Activated CD4-positive, alpha-beta T cell treated with anti-CD3 and anti-CD28 coated beads, Interleukin-2, amount 10 ng/mL, durations not matched to agents 24 days and 14 days (primary cell): Measurements from ENCODE around the gene TLX3. TPM values are rescaled to one million over a fixed set of nuclear protein-coding genes. Genes with fewer than 3 reads are reported as not detected.

Experiments used
- DNase-seq: peaks from one replicate; pipeline ENCODE4 v3.0.0; 2022
- H3K27ac Mint-ChIP-seq: one replicate; pipeline ENCODE4 v1.8.0; 2022; ENCODE audit warnings: mild to moderate bottlenecking, mixed read lengths
- H3K27me3 Mint-ChIP-seq: one replicate; pipeline ENCODE4 v1.8.0; 2022; ENCODE audit warnings: mixed read lengths
- H3K36me3 Mint-ChIP-seq: one replicate; pipeline ENCODE4 v1.8.0; 2022; ENCODE audit warnings: low read depth, mild to moderate bottlenecking, mixed read lengths
- H3K4me1 Mint-ChIP-seq: one replicate; pipeline ENCODE4 v1.8.0; 2021; ENCODE audit warnings: mixed read lengths
- H3K4me3 Mint-ChIP-seq: one replicate; pipeline ENCODE4 v1.8.0; 2022; ENCODE audit warnings: mild to moderate bottlenecking, moderate library complexity, mixed read lengths
- H3K9me3 Mint-ChIP-seq: one replicate; pipeline ENCODE4 v1.8.0; 2021; ENCODE audit warnings: mixed read lengths
- intact Hi-C: fragments of 100-400 bp; cut with micrococcal nuclease; formaldehyde crosslinking; loops from one replicate; pipeline ENCODE4 v1.15.1; 2023
- total RNA-seq: library from RNA; stranded (reverse); gene quantifications from 2 replicates; pipeline ENCODE4 v1.2.3, GENCODE V29; 2022

TLX3 gene
- total RNA-seq, 1 donor from 2014 or later, result not detected

DNA sequence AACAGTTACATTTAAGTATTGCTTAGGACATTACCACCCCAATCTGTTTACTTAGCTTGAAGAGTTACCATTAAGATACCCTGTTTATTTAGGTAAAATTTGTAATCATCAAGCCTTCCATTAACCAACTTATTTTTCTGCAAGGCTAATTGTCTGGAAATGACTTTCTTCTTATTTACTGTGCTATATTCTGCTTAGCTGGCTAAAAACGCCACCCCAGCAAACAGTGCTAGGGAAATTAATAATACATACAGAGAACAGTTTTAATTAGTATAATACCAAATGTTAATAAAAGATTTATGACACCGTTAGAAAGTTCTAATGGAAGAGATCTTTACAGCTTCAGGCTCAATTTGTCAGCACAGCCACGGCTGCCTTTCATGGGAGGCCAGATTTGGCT, 14.0 kb downstream of the TLX3 start:
- Mint-ChIP-seq H3K4me3 (no peak overlapping the region), H3K27me3 (peaks cover 58% of the 10 kb centered on the region), H3K4me1 (no peaks in the 10 kb centered on the region), H3K36me3 (no peaks in the 10 kb centered on the region), H3K27ac (no peak overlapping the region), H3K9me3 (no peaks in the 10 kb centered on the region)
- intact Hi-C loops, result no loop called here
- no peak for DNase-seq

DNA sequence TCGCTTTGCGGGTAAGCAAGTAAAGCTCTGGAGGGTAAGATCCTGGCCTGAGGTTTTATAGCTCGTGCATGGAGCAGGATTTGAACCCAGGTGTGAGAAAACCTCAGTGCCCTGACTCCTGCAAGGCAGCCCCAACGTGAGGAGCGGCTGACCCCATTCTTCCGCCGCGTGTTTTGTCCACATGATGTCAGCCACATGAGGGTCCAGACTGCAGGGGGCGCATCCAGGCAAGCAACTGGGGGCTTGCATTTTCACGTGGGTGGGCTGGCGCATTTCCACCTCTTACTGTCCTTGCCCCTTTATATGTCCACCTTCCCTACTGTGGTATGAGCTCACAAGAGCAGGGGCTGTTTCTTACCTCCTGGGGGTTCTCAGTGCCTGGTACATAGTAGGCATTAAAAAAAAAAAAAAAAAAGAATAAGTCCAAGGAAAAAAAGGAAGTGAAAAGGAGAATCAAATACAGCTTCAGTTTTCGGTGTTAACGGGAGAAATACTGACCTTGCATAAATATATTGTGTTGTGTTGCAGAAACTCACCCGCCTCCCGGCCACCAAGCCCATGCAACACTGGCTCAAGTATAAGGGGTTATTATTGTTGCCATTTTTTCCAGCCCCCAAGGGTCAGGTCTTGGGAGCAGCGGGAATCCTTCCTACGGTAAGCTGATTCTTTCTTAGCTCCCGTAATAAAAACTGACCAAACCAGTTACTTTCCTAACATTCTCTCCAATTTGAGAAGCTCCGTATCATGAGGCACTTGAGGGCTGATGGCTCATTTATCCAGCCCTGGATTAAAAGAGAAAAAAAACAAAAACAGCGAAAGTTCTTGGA, 15.0 kb downstream of the TLX3 start:
- no peaks in the 10 kb centered on the region for H3K4me1 Mint-ChIP-seq
- DNase-seq, result no peak
- peaks cover 52% of the 10 kb centered on the region for H3K27me3 Mint-ChIP-seq
- intact Hi-C loops, result no loop called here
- H3K4me3 Mint-ChIP-seq, result no peak overlapping the region
- H3K9me3 Mint-ChIP-seq, result no peaks in the 10 kb centered on the region
- H3K27ac Mint-ChIP-seq, result no peak overlapping the region
- H3K36me3 Mint-ChIP-seq, result no peaks in the 10 kb centered on the region

DNA sequence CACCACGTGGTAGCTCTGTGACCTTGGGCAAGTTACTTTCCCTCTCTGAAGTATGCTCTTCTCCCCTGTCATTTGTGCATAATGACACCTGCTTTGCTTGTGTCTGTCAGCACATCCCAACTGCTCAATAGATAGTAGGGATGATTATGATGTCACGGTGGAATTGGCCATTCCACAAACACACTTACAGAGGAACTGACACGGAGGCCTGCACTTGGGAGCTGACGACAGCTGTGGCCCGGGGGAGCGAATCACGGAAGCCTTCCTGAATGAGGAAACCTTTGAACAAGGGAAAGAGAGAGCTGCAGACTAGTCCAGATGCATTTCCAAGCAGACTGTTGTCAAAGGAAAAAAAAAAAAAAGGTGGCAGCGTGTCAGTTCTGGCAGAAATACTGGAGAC, 21.0 kb downstream of the TLX3 start:
- intact Hi-C loops, result no loop called here
- no peaks in the 10 kb centered on the region for H3K4me1 Mint-ChIP-seq

DNA sequence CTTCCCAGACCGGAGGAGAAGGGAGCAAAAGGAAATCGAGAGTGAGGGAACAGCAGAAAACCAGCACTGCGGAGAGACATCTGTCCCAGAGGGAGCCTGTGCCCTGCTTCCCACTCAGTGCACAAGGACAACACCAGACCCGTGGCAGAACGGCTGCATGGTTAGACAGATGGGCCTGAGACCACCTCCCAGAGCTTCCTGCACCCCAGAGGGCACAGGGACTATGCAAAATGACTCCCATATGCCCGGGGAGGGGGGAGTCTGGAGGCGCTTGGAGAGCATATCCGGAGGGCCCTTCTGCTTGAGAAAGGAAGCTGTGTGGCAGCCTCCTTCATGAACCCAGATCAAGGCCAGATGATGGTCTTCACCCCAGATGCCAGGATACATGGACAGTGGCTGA, 26.6 kb downstream of the TLX3 start:
- no peak for DNase-seq
- intact Hi-C loops, result loop anchor here (2.0 kb wide), 2 partner anchors 27 to 131 kb away; partner anchors contain the start of gene TLX3
- no peak overlapping the region for H3K4me3 Mint-ChIP-seq
- peaks cover 33% of the 10 kb centered on the region for H3K27me3 Mint-ChIP-seq
- H3K4me1 Mint-ChIP-seq, result peaks cover 3% of the 10 kb centered on the region
- H3K27ac Mint-ChIP-seq, result no peak overlapping the region
- H3K9me3 Mint-ChIP-seq, result no peaks in the 10 kb centered on the region
- no peaks in the 10 kb centered on the region for H3K36me3 Mint-ChIP-seq

More for the DNA sequence above, 21.0 kb downstream of the TLX3 start:
- DNase-seq, result no peak
- peaks cover 18% of the 10 kb centered on the region for H3K27me3 Mint-ChIP-seq
- H3K27ac Mint-ChIP-seq, result no peak overlapping the region
- H3K9me3 Mint-ChIP-seq, result no peaks in the 10 kb centered on the region
- H3K36me3 Mint-ChIP-seq, result no peaks in the 10 kb centered on the region
- H3K4me3 Mint-ChIP-seq, result no peak overlapping the region

DNA sequence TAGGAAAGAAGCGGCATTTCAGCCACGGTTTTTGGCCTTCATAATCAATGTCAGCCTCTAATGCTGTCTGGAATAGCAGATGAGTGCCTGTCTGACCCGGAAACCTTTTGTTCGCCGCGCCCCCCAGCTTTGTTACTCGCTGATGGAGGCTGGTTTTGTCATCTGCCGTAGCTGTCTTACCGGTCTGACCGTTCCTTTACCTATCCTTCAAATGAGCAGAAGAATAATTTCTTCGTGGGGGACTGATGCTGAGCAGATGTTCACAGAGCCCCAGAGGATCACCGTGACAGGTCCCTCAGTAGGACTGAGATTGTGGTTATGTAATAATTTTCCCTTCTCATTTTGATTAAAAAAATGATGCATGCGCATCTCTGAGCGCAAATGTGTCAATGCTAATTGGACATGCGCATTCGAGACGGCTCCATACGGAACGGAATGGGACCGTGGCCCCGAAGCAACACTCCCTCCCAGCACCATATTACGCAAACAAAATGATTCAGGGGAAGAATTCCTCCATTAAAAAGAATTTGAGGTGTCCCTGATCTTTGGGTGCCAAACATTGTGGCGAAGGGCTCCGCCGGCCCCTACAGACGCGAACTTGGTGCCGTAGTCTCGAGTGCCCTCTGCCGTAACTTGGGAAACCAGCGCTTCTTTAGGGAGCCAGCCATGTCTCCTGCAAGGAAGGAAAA, 27.6 kb downstream of the TLX3 start:
- Mint-ChIP-seq H3K27me3 (peaks cover 33% of the 10 kb centered on the region), H3K27ac (no peak overlapping the region), H3K4me3 (peak overlapping the region; percentile 44), H3K36me3 (no peaks in the 10 kb centered on the region), H3K9me3 (no peaks in the 10 kb centered on the region), H3K4me1 (peaks cover 3% of the 10 kb centered on the region)
- intact Hi-C loops, result loop anchor here (2.0 kb wide), 2 partner anchors 28 to 132 kb away; partner anchors contain the start of gene TLX3
- DNase-seq, result peak; percentile 65

DNA sequence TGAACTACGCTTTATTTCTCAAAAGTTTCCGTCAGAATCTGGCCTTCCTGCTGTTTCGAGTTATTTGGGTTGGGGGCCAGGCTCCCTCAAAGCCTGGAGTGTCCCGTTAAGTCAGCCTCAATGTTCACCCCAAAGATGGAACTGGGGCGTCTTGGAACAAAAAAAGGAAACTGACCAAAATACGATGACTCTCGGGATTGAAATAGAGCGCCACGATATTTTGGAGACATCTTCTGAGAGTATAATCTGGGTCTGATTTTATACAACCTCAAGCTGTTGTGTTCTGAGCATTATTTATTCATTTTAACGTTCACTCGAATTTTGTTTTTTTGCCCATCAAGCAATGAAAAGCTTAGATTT, 28.1 kb downstream of the TLX3 start:
- Mint-ChIP-seq H3K9me3 (no peaks in the 10 kb centered on the region), H3K4me3 (peak overlapping the region; percentile 44), H3K27ac (no peak overlapping the region), H3K4me1 (peaks cover 3% of the 10 kb centered on the region), H3K36me3 (no peaks in the 10 kb centered on the region), H3K27me3 (peaks cover 33% of the 10 kb centered on the region)
- intact Hi-C loops, result loop anchor here (2.0 kb wide), 2 partner anchors 28 to 132 kb away; partner anchors contain the start of gene TLX3
- DNase-seq, result no peak

DNA sequence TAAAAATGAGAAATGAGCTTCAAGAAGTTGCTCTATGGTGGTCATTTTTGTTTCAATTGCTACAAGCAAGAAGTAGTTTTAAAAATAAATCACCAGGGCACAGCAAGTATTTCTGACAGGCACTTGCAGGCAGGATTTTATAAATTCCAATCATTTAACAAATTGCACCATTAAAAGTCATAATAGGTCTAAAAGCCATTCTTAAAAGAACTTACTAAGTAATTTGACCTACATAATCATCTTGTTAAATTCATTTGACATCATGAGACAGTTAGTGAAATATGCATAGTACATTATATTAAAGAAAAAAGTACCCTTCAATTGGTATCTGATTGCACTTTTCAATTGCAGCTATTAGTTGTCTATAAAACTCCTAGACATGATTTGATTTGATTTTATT, 31.0 kb downstream of the TLX3 start:
- intact Hi-C loops, result loop anchor here (10.0 kb wide), 1 partner anchor 595 kb away; no protein-coding TSS in a partner anchor
- no peak overlapping the region for H3K4me3 Mint-ChIP-seq
- H3K9me3 Mint-ChIP-seq, result no peaks in the 10 kb centered on the region
- peaks cover 3% of the 10 kb centered on the region for H3K4me1 Mint-ChIP-seq
- no peak for DNase-seq
- no peaks in the 10 kb centered on the region for H3K36me3 Mint-ChIP-seq
- peaks cover 28% of the 10 kb centered on the region for H3K27me3 Mint-ChIP-seq
- no peak overlapping the region for H3K27ac Mint-ChIP-seq

DNA sequence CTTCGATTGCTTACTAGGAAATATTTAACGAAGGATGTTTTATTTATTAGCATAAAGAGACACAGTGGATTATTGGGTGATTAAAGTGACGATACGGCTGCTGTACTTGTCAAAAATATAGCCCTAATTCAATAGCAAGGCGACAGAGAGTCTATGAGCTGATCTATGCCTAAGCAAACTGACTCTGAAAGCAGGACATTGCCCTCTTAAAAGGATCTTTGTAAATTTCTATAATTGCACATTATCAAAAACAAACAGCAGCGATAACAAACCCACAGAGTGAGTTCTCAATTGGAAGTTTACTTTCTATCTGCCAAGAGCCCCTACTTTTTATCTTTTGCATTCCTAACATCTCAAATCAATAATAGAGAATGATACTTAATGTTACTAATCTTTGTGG, 31.4 kb downstream of the TLX3 start:
- intact Hi-C loops, result loop anchor here (10.0 kb wide), 1 partner anchor 596 kb away; no protein-coding TSS in a partner anchor

DNA sequence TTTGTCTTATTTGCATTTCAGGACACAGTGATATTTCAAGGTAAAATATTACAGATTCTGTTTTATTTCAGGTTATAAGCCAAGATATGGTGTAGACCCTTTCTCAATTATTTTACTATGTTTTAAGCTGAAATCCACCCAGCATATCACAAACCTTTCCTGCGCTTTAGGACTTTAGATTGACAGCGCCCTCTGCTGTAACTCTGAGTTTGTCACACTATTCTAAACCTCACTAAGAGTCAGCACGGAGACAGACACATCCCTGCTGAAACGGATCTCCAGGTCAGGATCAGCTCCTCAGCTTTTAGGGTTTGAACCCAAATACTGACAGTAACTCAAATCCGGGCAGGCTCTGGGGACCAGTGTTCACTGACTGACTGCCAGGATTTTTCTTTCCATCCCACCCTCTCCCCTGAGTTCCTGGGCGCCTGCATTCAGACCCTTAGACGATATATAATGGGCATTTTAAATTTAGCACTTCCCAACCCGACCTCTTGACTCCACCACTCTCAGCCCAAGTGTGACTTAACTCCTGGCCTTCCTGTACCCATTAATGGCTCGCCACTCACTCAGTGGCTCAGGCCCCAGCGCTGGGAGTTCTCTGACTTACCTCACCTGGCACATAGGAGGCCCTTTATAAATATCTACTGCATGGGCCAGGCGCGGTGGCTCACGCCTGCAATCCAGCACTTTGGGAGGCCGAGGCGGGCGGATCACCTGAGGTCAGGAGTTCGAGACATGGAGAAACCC, 33.5 kb downstream of the TLX3 start:
- no peaks in the 10 kb centered on the region for H3K36me3 Mint-ChIP-seq
- H3K9me3 Mint-ChIP-seq, result no peaks in the 10 kb centered on the region
- no peak overlapping the region for H3K4me3 Mint-ChIP-seq
- peak; percentile 76 for DNase-seq
- intact Hi-C loops, result loop anchor here (2.0 to 10.0 kb wide), 2 partner anchors 598 to 704 kb away; no protein-coding TSS in a partner anchor
- H3K27me3 Mint-ChIP-seq, result peaks cover 7% of the 10 kb centered on the region
- no peaks in the 10 kb centered on the region for H3K4me1 Mint-ChIP-seq
- no peak overlapping the region for H3K27ac Mint-ChIP-seq

More for the DNA sequence above, 31.4 kb downstream of the TLX3 start:
- DNase-seq, result no peak
- no peak overlapping the region for H3K27ac Mint-ChIP-seq
- no peaks in the 10 kb centered on the region for H3K36me3 Mint-ChIP-seq
- H3K27me3 Mint-ChIP-seq, result peaks cover 24% of the 10 kb centered on the region
- H3K4me3 Mint-ChIP-seq, result no peak overlapping the region
- H3K4me1 Mint-ChIP-seq, result peaks cover 3% of the 10 kb centered on the region
- no peaks in the 10 kb centered on the region for H3K9me3 Mint-ChIP-seq

DNA sequence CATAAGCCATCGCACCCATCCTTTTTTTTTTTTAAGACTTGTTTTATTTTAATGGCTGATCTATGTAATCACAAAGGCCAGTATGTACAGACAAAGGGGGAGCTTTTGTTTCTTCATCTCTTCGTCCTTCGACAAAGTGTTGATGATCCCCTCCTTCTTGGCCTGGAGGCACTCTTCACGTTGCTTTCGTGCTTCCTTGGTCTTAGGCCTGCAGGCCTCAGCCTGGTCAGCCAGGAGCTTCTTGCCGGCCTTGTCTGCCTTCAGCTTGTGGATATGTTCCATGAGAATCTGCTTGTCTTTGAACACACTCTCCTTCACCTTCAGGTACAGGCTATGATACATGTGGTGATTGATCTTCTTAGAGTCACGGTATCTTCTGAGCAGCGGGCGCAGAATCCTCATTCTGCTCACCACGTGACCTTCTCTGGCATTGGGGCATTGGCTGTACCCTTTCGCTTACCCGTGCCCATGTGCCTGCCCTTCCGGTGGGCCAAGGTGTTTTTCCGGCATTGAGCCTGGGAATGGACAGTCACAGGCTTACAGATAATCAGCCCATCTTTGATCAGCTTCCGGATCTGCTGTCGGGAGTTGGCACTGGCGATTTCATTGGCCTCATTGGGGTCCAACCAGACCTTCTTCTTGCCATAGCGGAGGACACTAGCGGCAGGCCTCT, 36.0 kb downstream of the TLX3 start:
- Mint-ChIP-seq H3K36me3 (no peaks in the 10 kb centered on the region), H3K27ac (no peak overlapping the region), H3K4me3 (no peak overlapping the region), H3K27me3 (peaks cover under 1% of the 10 kb centered on the region), H3K4me1 (no peaks in the 10 kb centered on the region), H3K9me3 (no peaks in the 10 kb centered on the region)
- intact Hi-C loops, result loop anchor here (10.0 kb wide), 1 partner anchor 600 kb away; no protein-coding TSS in a partner anchor
- no peak for DNase-seq

DNA sequence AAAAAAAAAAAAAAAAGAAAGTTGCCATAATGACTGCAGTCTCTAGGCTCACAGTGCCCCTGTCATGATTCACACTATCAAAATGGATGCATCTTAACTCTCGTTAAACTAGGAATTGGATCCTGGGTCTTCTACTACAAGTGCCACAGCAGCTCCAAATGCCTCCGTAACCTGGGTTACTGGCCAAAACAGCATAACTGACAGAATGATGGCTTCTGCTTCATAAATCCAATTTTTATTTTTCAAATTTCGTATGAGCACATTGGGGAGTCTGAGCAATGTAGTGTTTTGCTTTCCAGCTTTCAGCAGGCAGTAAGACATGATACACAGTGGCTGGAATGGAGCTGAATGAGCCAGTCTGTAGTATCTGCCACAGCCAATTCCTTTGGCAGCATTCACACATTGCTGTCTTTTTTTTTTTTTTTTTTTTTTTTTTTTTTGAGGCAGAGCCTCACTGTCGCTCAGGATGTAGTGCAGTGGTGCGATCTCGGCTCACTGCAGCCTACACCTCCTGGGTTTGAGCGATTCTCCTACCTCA, 42.6 kb downstream of the TLX3 start:
- Mint-ChIP-seq H3K4me3 (no peak overlapping the region), H3K36me3 (no peaks in the 10 kb centered on the region), H3K27me3 (peaks cover 2% of the 10 kb centered on the region), H3K9me3 (no peaks in the 10 kb centered on the region), H3K4me1 (no peaks in the 10 kb centered on the region), H3K27ac (no peak overlapping the region)
- intact Hi-C loops, result no loop called here
- no peak for DNase-seq

DNA sequence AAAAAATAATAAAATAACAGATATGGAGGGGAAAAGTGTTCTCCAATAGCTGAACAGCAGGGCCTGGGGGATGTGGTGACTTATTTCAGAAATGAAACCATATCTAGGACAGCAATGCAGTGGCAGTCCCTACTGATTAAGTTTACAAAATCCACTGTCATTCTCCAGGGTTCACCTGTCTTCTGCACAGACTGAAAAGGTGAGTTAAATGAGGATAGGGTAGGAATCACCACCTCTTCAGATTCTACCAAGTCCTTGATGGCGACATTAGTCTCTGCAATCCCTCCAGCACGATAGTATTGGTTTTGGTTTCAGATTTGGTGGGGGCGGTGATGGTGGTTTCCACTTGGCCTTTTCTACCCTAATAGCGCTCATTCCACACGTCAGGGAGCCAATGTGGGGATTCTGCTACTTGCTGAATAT, 46.3 kb downstream of the TLX3 start:
- Mint-ChIP-seq H3K27ac (no peak overlapping the region), H3K4me3 (no peak overlapping the region), H3K9me3 (peaks cover 3% of the 10 kb centered on the region), H3K4me1 (no peaks in the 10 kb centered on the region), H3K27me3 (no peaks in the 10 kb centered on the region), H3K36me3 (no peaks in the 10 kb centered on the region)
- intact Hi-C loops, result no loop called here
- peak; percentile 62 for DNase-seq

DNA sequence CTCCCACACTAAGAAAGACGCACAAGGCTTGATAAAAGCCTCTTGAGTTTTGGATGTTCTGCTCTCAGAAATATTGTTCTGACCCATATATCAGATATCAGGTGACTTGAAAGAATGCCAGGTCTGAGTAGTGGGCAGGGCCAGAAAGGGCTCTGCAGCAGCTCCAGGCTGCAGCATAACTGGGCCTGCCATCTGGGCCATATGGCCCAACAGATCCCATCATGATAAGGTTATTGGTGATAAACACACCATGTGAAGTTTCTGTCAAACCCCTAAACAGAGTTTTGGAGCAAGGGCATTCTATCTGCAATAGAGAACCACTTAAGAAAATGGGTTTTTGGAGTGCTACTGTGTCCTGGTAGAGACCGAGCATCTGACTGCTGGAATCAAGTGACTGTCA, 48.8 kb downstream of the TLX3 start:
- DNase-seq, result no peak
- Mint-ChIP-seq H3K4me1 (no peaks in the 10 kb centered on the region), H3K4me3 (no peak overlapping the region), H3K9me3 (peaks cover 3% of the 10 kb centered on the region), H3K36me3 (no peaks in the 10 kb centered on the region), H3K27me3 (no peaks in the 10 kb centered on the region), H3K27ac (no peak overlapping the region)
- intact Hi-C loops, result no loop called here
